ENCODE data around the gene CYP4F11.

DNA sequence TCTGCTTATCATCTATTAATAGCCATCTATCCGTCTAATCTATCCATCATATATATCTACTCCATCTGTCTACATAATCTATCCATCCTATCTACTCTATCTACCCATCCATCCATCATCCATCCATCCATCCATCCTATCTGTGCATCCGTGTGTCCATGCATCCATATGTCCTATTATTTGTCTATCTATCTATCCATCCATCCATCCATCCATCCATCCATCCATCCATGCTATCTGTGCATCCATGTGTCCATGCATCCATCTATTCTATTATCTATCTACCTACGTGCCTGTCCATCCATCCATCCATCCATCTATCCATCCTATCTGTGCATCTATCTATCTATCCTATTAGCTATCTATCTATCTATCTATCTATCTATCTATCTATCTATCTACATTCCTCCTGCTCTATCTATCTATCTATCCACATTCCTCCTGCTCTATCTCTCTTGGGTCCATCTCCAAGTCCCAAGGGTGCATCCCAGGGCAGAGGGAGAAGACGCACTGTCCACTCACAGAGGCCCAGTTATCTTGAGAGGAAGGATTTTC is 38.4 kb downstream of the CYP4F11 start:
- TF ChIP-seq, protein P1, sequence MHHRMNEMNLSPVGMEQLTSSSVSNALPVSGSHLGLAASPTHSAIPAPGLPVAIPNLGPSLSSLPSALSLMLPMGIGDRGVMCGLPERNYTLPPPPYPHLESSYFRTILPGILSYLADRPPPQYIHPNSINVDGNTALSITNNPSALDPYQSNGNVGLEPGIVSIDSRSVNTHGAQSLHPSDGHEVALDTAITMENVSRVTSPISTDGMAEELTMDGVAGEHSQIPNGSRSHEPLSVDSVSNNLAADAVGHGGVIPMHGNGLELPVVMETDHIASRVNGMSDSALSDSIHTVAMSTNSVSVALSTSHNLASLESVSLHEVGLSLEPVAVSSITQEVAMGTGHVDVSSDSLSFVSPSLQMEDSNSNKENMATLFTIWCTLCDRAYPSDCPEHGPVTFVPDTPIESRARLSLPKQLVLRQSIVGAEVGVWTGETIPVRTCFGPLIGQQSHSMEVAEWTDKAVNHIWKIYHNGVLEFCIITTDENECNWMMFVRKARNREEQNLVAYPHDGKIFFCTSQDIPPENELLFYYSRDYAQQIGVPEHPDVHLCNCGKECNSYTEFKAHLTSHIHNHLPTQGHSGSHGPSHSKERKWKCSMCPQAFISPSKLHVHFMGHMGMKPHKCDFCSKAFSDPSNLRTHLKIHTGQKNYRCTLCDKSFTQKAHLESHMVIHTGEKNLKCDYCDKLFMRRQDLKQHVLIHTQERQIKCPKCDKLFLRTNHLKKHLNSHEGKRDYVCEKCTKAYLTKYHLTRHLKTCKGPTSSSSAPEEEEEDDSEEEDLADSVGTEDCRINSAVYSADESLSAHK (CRISPR knock-in tag; IDR thresholded peaks at IDR 0.05; ENCODE audit: borderline replicate concordance), result no peak
- no peak for TF ChIP-seq SUZ12 (IDR thresholded peaks at IDR 0.05; ENCODE audit: low read depth, low read length)
- TF ChIP-seq, protein P2, sequence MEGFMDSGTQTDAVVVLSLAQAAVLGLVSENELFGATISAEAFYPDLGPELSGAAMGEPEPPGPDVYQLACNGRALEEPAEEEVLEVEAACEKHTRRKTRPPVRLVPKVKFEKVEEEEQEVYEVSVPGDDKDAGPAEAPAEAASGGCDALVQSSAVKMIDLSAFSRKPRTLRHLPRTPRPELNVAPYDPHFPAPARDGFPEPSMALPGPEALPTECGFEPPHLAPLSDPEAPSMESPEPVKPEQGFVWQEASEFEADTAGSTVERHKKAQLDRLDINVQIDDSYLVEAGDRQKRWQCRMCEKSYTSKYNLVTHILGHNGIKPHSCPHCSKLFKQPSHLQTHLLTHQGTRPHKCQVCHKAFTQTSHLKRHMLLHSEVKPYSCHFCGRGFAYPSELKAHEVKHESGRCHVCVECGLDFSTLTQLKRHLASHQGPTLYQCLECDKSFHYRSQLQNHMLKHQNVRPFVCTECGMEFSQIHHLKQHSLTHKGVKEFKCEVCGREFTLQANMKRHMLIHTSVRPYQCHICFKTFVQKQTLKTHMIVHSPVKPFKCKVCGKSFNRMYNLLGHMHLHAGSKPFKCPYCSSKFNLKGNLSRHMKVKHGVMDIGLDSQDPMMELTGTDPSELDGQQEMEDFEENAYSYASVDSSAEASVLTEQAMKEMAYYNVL (CRISPR knock-in tag; IDR thresholded peaks at IDR 0.05; ENCODE audit: borderline replicate concordance), result no peak
- no peak for TF ChIP-seq XRCC5 (optimal IDR thresholded peaks at IDR 0.05; ENCODE audit: low read length)
- TF ChIP-seq NFYB (CRISPR knock-in tag; IDR thresholded peaks at IDR 0.05), result no peak
- no peak for TF ChIP-seq MYC (CRISPR knock-in tag; IDR thresholded peaks at IDR 0.05; ENCODE audit: borderline replicate concordance)

All from HepG2 (cell line).